Measurements from ENCODE around the gene FAM114A1.

The FAM114A1 gene

GRCh38 chr4:38867478-38868058 is at the start of gene FAM114A1:
TSS of gene FAM114A1 (plus strand) at chr4:38867806. CDS start at chr4:38878079, 10,273 bp downstream.
- peak in 1 of 2 experiments; percentile 35 for DNase-seq

GRCh38 chr4:38818441-38818976 is 49.1 kb upstream of the FAM114A1 start:
- DNase-seq: no peak

- DNase-seq: no peak
These were observed 48.0 kb upstream of the FAM114A1 start for GRCh38 chr4:38819569-38819968.

GRCh38 chr4:38820329-38821061 is 47.1 kb upstream of the FAM114A1 start:
- DNase-seq: no peak

GRCh38 chr4:38821739-38822138 is 45.9 kb upstream of the FAM114A1 start:
- no peak for DNase-seq

- DNase-seq: no peak
These were observed 44.8 kb upstream of the FAM114A1 start for GRCh38 chr4:38822748-38823303.

GRCh38 chr4:38823766-38824165 is 43.8 kb upstream of the FAM114A1 start:
- DNase-seq: no peak

- no peak for DNase-seq
These were observed 38.4 kb upstream of the FAM114A1 start for GRCh38 chr4:38829237-38829636.

GRCh38 chr4:38831653-38832052 is 36.0 kb upstream of the FAM114A1 start:
- no peak for DNase-seq

GRCh38 chr4:38832206-38832605 is 35.4 kb upstream of the FAM114A1 start:
- no peak for DNase-seq

- DNase-seq: no peak
These were observed 34.7 kb upstream of the FAM114A1 start for GRCh38 chr4:38832624-38833528.

- no peak for DNase-seq
These were observed 33.0 kb upstream of the FAM114A1 start for GRCh38 chr4:38834570-38834969.

GRCh38 chr4:38837334-38837733 is 30.3 kb upstream of the FAM114A1 start:
- DNase-seq: no peak

GRCh38 chr4:38837849-38838248 is 29.8 kb upstream of the FAM114A1 start:
- DNase-seq: no peak

- peak; percentile 76 to 79 for DNase-seq
These were observed 24.6 kb upstream of the FAM114A1 start for GRCh38 chr4:38842994-38843393.

- no peak for DNase-seq
These were observed 21.6 kb upstream of the FAM114A1 start for GRCh38 chr4:38846015-38846414.

- no peak for DNase-seq
These were observed 12.1 kb upstream of the FAM114A1 start for GRCh38 chr4:38855466-38855865.

- no peak for DNase-seq
These were observed 11.6 kb upstream of the FAM114A1 start for GRCh38 chr4:38856046-38856445.

GRCh38 chr4:38856524-38857337 is 10.9 kb upstream of the FAM114A1 start, which contains the start of gene TLR6:
TSS of gene TLR6 (minus strand) at chr4:38856817. CDS start at chr4:38829473, 27,344 bp downstream.
- DNase-seq: peak in 1 of 2 experiments; percentile 38

- no peak for DNase-seq
These were observed 10.1 kb upstream of the FAM114A1 start for GRCh38 chr4:38857354-38858096.

- DNase-seq: no peak
These were observed 9.5 kb upstream of the FAM114A1 start for GRCh38 chr4:38858097-38858420.
